Parathyroid adenoma (tissue), 2 donors: ENCODE measurements around the gene DHRS4L2.
"Not testable (repeated sequence)": the region's sequence is repeated elsewhere in the genome, so short reads cannot be mapped to it uniquely, and the experiment has no call there.

Experiments
- H2AFZ ChIP-seq: fragments of 300-600 bp; sonication (generic); one replicate; pipeline ENCODE4 v1.7.0; 2017; ENCODE audit warnings: antibody characterized with exemption, mild to moderate bottlenecking
- H3K27ac ChIP-seq: fragments of 300-600 bp; sonication (generic); one replicate; pipeline ENCODE4 v1.7.0; 2017
- H3K27me3 ChIP-seq: fragments of 300-600 bp; sonication (generic); one replicate; pipeline ENCODE4 v1.7.0; 2017; ENCODE audit warnings: low read length; ENCODE audit not compliant: control insufficient read depth, insufficient read depth
- H3K36me3 ChIP-seq: fragments of 300-600 bp; sonication (generic); one replicate; pipeline ENCODE4 v1.7.0; 2017; ENCODE audit warnings: low read length; ENCODE audit not compliant: control insufficient read depth, insufficient read depth
- H3K4me1 ChIP-seq: fragments of 300-600 bp; sonication (generic); one replicate; pipeline ENCODE4 v1.7.0; 2017; ENCODE audit warnings: control low read depth
- H3K4me2 ChIP-seq: fragments of 300-600 bp; sonication (generic); one replicate; pipeline ENCODE4 v1.7.0; 2017; ENCODE audit warnings: low read length
- H3K4me3 ChIP-seq: fragments of 300-600 bp; sonication (generic); one replicate; pipeline ENCODE4 v1.7.0; 2017; ENCODE audit warnings: low read depth, low read length
- H3K79me2 ChIP-seq: fragments of 300-600 bp; sonication (generic); one replicate; pipeline ENCODE4 v1.7.0; 2017; ENCODE audit warnings: control low read depth
- H3K9ac ChIP-seq: fragments of 300-600 bp; sonication (generic); one replicate; pipeline ENCODE4 v1.7.0; 2017; ENCODE audit warnings: mild to moderate bottlenecking
- H3K9me3 ChIP-seq: fragments of 300-600 bp; sonication (generic); one replicate; pipeline ENCODE4 v1.7.0; 2017; ENCODE audit warnings: low read length; ENCODE audit not compliant: control insufficient read depth
- CTCF ChIP-seq: fragments of 300-600 bp; sonication (generic); IDR thresholded peaks from one replicate; pipeline ENCODE4 v1.7.0; 2017; ENCODE audit warnings: antibody characterized with exemption, mild to moderate bottlenecking
- donor health status: primary hyperparathyroidism.

DHRS4L2 gene

GRCh38 chr14:24038686-24039085 is 50.0 kb downstream of the DHRS4L2 start:
- Histone ChIP-seq H3K27ac (no peak overlapping the region), H3K36me3 (no peaks in the 10 kb centered on the region), H3K4me3 (no peak overlapping the region), H3K9me3 (no peaks in the 10 kb centered on the region), H3K9ac (no peak overlapping the region), H3K27me3 (no peaks in the 10 kb centered on the region), H3K79me2 (no peaks in the 10 kb centered on the region), H2AFZ (no peak overlapping the region), H3K4me2 (no peak overlapping the region), H3K4me1 (peaks cover 9% of the 10 kb centered on the region)
- TF ChIP-seq CTCF = no peak

GRCh38 chr14:24040692-24041091 is 52.0 kb downstream of the DHRS4L2 start:
- H3K79me2 ChIP-seq = no peaks in the 10 kb centered on the region
- H3K9ac ChIP-seq = no peak overlapping the region
- no peaks in the 10 kb centered on the region for H3K36me3 ChIP-seq
- no peak overlapping the region for H3K27ac ChIP-seq
- no peaks in the 10 kb centered on the region for H3K9me3 ChIP-seq
- no peak overlapping the region for H3K4me2 ChIP-seq
- no peak for TF ChIP-seq CTCF
- peaks cover 9% of the 10 kb centered on the region for H3K4me1 ChIP-seq
- H3K27me3 ChIP-seq = no peaks in the 10 kb centered on the region
- no peak overlapping the region for H2AFZ ChIP-seq
- H3K4me3 ChIP-seq = no peak overlapping the region

GRCh38 chr14:24042746-24043145 is 54.0 kb downstream of the DHRS4L2 start:
- Histone ChIP-seq H3K9ac (no peak overlapping the region), H3K4me3 (no peak overlapping the region), H3K4me1 (peaks cover under 1% of the 10 kb centered on the region), H3K79me2 (no peaks in the 10 kb centered on the region), H3K9me3 (no peaks in the 10 kb centered on the region), H3K27me3 (no peaks in the 10 kb centered on the region), H3K4me2 (no peak overlapping the region), H2AFZ (no peak overlapping the region), H3K27ac (no peak overlapping the region), H3K36me3 (no peaks in the 10 kb centered on the region)
- TF ChIP-seq CTCF = no peak

GRCh38 chr14:24049002-24049401 is 60.3 kb downstream of the DHRS4L2 start:
- not testable (repeated sequence) for H3K4me3 ChIP-seq, H3K4me2 ChIP-seq, H3K27me3 ChIP-seq, H3K79me2 ChIP-seq, H3K9me3 ChIP-seq, H2AFZ ChIP-seq, H3K27ac ChIP-seq, H3K9ac ChIP-seq, H3K36me3 ChIP-seq
- peaks cover 11% of the 10 kb centered on the region for H3K4me1 ChIP-seq

- H3K36me3 ChIP-seq, H3K4me3 ChIP-seq, H3K79me2 ChIP-seq, H3K9ac ChIP-seq, H2AFZ ChIP-seq, H3K27me3 ChIP-seq, H3K9me3 ChIP-seq, H3K4me2 ChIP-seq: not testable (repeated sequence)
- peak overlapping the region; percentile 72 for H3K27ac ChIP-seq
- H3K4me1 ChIP-seq = peaks cover 11% of the 10 kb centered on the region
Measured at GRCh38 chr14:24050753-24051152, 62.0 kb downstream of the DHRS4L2 start.

- Histone ChIP-seq H3K4me2 (peak overlapping the region; percentile 81), H2AFZ (peak overlapping the region; percentile 88), H3K27ac (peak overlapping the region; percentile 72), H3K4me1 (peaks cover 11% of the 10 kb centered on the region), H3K27me3 (no peaks in the 10 kb centered on the region), H3K9ac (peak overlapping the region; percentile 43), H3K79me2 (no peaks in the 10 kb centered on the region), H3K9me3 (no peaks in the 10 kb centered on the region), H3K4me3 (peak overlapping the region; percentile 62), H3K36me3 (no peaks in the 10 kb centered on the region)
- TF ChIP-seq CTCF = no peak
Measured at GRCh38 chr14:24051176-24051788, 62.6 kb downstream of the DHRS4L2 start.
